Neural cell (in vitro differentiated cells): ENCODE data around the gene RIPOR2. TPM values are rescaled to one million over a fixed set of nuclear protein-coding genes. Genes with fewer than 3 reads are reported as not detected.
"Not testable (repeated sequence)": the region's sequence is repeated elsewhere in the genome, so short reads cannot be mapped to it uniquely, and the experiment has no call there.

ENCODE experiments used
- H2AFZ ChIP-seq: fragments of 200-600, 300-800 bp; sonication (generic), shearing (Covaris generic); 2 replicates; pipeline ENCODE4 v1.6.0; 2014; ENCODE audit warnings: low read depth, mild to moderate bottlenecking, antibody characterized with exemption, low read length, moderate library complexity
- H3F3A ChIP-seq: fragments of 200-600 bp; shearing (Covaris generic); 2 replicates; pipeline ENCODE4 v1.6.1; 2016; ENCODE audit warnings: mild to moderate bottlenecking, moderate library complexity, mixed read lengths, antibody characterized with exemption, low read length; ENCODE audit not compliant: insufficient read depth, poor library complexity, severe bottlenecking
- H3K27ac ChIP-seq: fragments of 200-600, 300-800 bp; sonication (generic), shearing (Covaris generic); 2 replicates; pipeline ENCODE4 v1.5.1; 2014; ENCODE audit warnings: mild to moderate bottlenecking, low read length, moderate library complexity
- H3K27me3 ChIP-seq: fragments of 300-800, 200-600 bp; sonication (generic), shearing (Covaris generic); 2 replicates; pipeline ENCODE4 v1.6.0; 2014; ENCODE audit warnings: mild to moderate bottlenecking, low read depth, low read length, moderate library complexity; ENCODE audit not compliant: insufficient read depth
- H3K36me3 ChIP-seq: fragments of 300-800, 200-600 bp; sonication (generic), shearing (Covaris generic); 2 replicates; pipeline ENCODE4 v1.5.1; 2014; ENCODE audit warnings: mild to moderate bottlenecking, antibody characterized with exemption, low read length, moderate library complexity; ENCODE audit not compliant: insufficient read depth
- H3K4me2 ChIP-seq: fragments of 300-800, 200-600 bp; sonication (generic), shearing (Covaris generic); 2 replicates; pipeline ENCODE4 v1.6.0; 2014; ENCODE audit warnings: mild to moderate bottlenecking, low read length
- H3K4me3 ChIP-seq: fragments of 300-800, 200-600 bp; sonication (generic), shearing (Covaris generic); 2 replicates; pipeline ENCODE4 v1.5.1; 2014; ENCODE audit warnings: mild to moderate bottlenecking, low read length, moderate library complexity
- H3K79me2 ChIP-seq: fragments of 200-600 bp; shearing (Covaris generic); replicated peaks from 2 replicates; pipeline ENCODE4 v1.6.0; 2014; ENCODE audit warnings: mild to moderate bottlenecking, low read length, moderate library complexity; ENCODE audit not compliant: insufficient read depth
- H3K9ac ChIP-seq: fragments of 300-800, 200-600 bp; sonication (generic), shearing (Covaris generic); 2 replicates; pipeline ENCODE4 v1.6.1; 2016; ENCODE audit warnings: mild to moderate bottlenecking, low read length, mixed read lengths
- H3K9me2 ChIP-seq: fragments of 200-600 bp; shearing (Covaris generic); 2 replicates; pipeline ENCODE4 v1.6.1; 2016; ENCODE audit warnings: mild to moderate bottlenecking, low read length, mixed read lengths; ENCODE audit not compliant: insufficient read depth
- H3K9me3 ChIP-seq: fragments of 200-600, 300-800 bp; sonication (generic), shearing (Covaris generic); 2 replicates; pipeline ENCODE4 v1.6.1; 2016; ENCODE audit warnings: mild to moderate bottlenecking, mixed run types, low read length, moderate library complexity, mixed read lengths
- H4K20me1 ChIP-seq: fragments of 200-600 bp; shearing (Covaris generic); 2 replicates; pipeline ENCODE4 v1.6.1; 2016; ENCODE audit warnings: mild to moderate bottlenecking, mixed run types; ENCODE audit not compliant: insufficient read depth
- EP300 ChIP-seq: fragments of 450-650 bp; conservative IDR thresholded peaks from 2 replicates; pipeline ENCODE4 v1.6.1; 2014; ENCODE audit warnings: antibody characterized with exemption, mild to moderate bottlenecking, moderate library complexity; ENCODE audit not compliant: poor library complexity, severe bottlenecking
- EZH2 ChIP-seq: fragments of 200-600, 300-800 bp; shearing (Covaris generic), sonication (generic); IDR thresholded peaks from 2 replicates; pipeline ENCODE4 v1.6.1; 2014; ENCODE audit warnings: antibody characterized with exemption, low read length, borderline replicate concordance, mild to moderate bottlenecking; ENCODE audit not compliant: insufficient read depth, poor library complexity, severe bottlenecking
- MXI1 ChIP-seq: fragments of 450-650 bp; conservative IDR thresholded peaks from 2 replicates; pipeline ENCODE4 v1.6.1; 2014; ENCODE audit warnings: antibody characterized with exemption, mild to moderate bottlenecking; ENCODE audit not compliant: poor library complexity, severe bottlenecking
- POLR2AphosphoS5 ChIP-seq: IDR thresholded peaks from 2 replicates; pipeline ENCODE4 v1.6.1; 2012
- RAD21 ChIP-seq: fragments of 450-650 bp; conservative IDR thresholded peaks from 2 replicates; pipeline ENCODE4 v1.6.1; 2014; ENCODE audit warnings: antibody characterized with exemption, mild to moderate bottlenecking, moderate library complexity
- SMC3 ChIP-seq: fragments of 450-650 bp; conservative IDR thresholded peaks from 2 replicates; pipeline ENCODE4 v1.6.1; 2014; ENCODE audit warnings: antibody characterized with exemption, mild to moderate bottlenecking, moderate library complexity; ENCODE audit not compliant: poor library complexity
- TAF1 ChIP-seq: IDR thresholded peaks from 2 replicates; pipeline ENCODE4 v1.6.1; 2012; ENCODE audit warnings: low read depth
- polyA plus RNA-seq: library from polyadenylated mRNA; depleted of rRNA; stranded (reverse); fragments of >200 nt; gene quantifications from 2 replicates; pipeline ENCODE4 v1.2.3, GENCODE V29; 2014
- TF ChIP-seq, protein P1 (sequence below): fragments of 450-650 bp; IDR thresholded peaks from 2 replicates; pipeline ENCODE4 v1.5.1; 2014; ENCODE audit warnings: antibody characterized with exemption, mild to moderate bottlenecking, moderate library complexity; ENCODE audit not compliant: poor library complexity, severe bottlenecking
- TF ChIP-seq, protein P2 (sequence below): IDR thresholded peaks from 2 replicates; pipeline ENCODE4 v1.6.1; 2012; ENCODE audit warnings: borderline replicate concordance

Gene RIPOR2
- polyA plus RNA-seq, 1 donor from 2014 or later, result 83.8 TPM

DNA sequence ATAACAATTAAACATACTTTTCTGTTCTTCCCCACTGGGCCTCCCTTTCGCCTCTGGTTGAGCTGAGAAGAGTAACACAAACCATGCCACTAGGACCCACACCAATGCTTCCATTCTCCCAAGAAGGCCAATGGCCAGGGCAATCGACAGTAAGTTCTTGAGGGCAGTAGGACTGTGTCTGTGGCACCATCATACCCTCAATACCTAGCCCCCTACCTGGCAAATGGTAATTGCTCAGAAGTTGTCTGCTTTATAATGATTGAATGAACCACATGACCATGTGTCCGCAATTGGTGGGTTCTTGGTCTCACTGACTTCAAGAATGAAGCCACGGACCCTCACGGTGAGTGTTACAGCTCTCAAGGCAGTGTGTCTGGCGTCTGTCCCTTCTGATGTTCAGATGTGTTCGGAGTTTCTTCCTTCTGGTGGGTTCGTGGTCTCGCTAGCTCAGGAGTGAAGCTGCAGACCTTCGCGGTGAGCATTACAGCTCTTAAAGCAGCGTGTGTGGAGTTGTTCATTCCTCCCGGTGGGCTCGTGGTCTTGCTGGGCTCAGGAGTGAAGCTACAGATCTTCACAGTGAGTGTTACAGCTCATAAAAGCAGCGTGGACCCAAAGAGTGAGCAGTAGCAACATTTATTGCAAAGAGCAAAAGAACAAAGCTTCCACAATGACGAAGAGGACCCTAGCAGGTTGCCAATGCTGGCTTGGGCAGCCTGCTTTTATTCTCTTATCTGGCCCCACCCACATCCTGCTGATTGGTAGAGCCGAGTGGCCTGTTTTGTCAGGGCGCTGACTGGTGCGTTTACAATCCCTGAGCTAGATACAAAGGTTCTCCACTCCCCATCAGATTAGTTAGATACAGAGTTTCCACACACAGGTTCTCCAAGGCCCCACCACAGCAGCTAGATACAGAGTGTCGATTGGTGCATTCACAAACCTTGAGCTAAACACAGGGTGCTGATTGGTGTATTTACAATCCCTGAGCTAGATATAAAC, 170.6 kb downstream of the RIPOR2 start:
- H3K9me2 ChIP-seq, H3K36me3 ChIP-seq, H3K9me3 ChIP-seq, H3K27ac ChIP-seq, H3K4me3 ChIP-seq, H2AFZ ChIP-seq, H3K79me2 ChIP-seq, H3K4me2 ChIP-seq, H3K27me3 ChIP-seq, H3K9ac ChIP-seq, H4K20me1 ChIP-seq, H3F3A ChIP-seq: not testable (repeated sequence)

DNA sequence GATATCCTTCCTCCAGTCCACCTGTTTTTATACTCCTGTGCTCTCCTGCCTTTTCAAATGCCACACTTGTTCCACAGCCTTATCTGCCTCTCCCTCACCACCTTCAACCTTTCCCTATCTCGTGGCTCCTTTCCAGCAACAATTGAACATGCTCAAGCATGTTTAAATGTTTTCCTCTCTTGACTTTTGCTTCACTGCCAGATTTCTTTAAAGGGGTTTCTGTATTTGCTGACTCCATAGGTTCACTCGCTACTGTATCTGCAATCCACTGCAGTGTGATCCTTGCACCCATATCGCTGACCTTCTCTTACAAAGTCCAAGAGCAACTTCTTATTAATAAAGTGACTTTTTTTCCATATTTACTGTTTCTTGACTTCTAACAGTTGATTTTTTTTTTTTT, 172.2 kb downstream of the RIPOR2 start:
- H3K36me3 ChIP-seq, result no peaks in the 10 kb centered on the region
- H3K27ac ChIP-seq, result no peak overlapping the region
- H3K9me3 ChIP-seq, result no peaks in the 10 kb centered on the region
- no peaks in the 10 kb centered on the region for H3K27me3 ChIP-seq
- no peaks in the 10 kb centered on the region for H4K20me1 ChIP-seq
- no peak overlapping the region for H3K9ac ChIP-seq
- no peaks in the 10 kb centered on the region for H3F3A ChIP-seq
- no peaks in the 10 kb centered on the region for H3K79me2 ChIP-seq
- H3K9me2 ChIP-seq, result no peaks in the 10 kb centered on the region
- TF ChIP-seq POLR2AphosphoS5, result no peak
- TF ChIP-seq EP300, result no peak
- no peak for TF ChIP-seq TAF1
- TF ChIP-seq, protein P1, sequence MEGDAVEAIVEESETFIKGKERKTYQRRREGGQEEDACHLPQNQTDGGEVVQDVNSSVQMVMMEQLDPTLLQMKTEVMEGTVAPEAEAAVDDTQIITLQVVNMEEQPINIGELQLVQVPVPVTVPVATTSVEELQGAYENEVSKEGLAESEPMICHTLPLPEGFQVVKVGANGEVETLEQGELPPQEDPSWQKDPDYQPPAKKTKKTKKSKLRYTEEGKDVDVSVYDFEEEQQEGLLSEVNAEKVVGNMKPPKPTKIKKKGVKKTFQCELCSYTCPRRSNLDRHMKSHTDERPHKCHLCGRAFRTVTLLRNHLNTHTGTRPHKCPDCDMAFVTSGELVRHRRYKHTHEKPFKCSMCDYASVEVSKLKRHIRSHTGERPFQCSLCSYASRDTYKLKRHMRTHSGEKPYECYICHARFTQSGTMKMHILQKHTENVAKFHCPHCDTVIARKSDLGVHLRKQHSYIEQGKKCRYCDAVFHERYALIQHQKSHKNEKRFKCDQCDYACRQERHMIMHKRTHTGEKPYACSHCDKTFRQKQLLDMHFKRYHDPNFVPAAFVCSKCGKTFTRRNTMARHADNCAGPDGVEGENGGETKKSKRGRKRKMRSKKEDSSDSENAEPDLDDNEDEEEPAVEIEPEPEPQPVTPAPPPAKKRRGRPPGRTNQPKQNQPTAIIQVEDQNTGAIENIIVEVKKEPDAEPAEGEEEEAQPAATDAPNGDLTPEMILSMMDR, result no peak
- no peak for TF ChIP-seq EZH2
- TF ChIP-seq MXI1, result no peak
- TF ChIP-seq RAD21, result no peak
- TF ChIP-seq, protein P2, sequence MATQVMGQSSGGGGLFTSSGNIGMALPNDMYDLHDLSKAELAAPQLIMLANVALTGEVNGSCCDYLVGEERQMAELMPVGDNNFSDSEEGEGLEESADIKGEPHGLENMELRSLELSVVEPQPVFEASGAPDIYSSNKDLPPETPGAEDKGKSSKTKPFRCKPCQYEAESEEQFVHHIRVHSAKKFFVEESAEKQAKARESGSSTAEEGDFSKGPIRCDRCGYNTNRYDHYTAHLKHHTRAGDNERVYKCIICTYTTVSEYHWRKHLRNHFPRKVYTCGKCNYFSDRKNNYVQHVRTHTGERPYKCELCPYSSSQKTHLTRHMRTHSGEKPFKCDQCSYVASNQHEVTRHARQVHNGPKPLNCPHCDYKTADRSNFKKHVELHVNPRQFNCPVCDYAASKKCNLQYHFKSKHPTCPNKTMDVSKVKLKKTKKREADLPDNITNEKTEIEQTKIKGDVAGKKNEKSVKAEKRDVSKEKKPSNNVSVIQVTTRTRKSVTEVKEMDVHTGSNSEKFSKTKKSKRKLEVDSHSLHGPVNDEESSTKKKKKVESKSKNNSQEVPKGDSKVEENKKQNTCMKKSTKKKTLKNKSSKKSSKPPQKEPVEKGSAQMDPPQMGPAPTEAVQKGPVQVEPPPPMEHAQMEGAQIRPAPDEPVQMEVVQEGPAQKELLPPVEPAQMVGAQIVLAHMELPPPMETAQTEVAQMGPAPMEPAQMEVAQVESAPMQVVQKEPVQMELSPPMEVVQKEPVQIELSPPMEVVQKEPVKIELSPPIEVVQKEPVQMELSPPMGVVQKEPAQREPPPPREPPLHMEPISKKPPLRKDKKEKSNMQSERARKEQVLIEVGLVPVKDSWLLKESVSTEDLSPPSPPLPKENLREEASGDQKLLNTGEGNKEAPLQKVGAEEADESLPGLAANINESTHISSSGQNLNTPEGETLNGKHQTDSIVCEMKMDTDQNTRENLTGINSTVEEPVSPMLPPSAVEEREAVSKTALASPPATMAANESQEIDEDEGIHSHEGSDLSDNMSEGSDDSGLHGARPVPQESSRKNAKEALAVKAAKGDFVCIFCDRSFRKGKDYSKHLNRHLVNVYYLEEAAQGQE, result no peak
- TF ChIP-seq SMC3, result no peak
- H3K4me3 ChIP-seq, result no peak overlapping the region
- no peak overlapping the region for H2AFZ ChIP-seq
- no peak overlapping the region for H3K4me2 ChIP-seq
